Liver (tissue), 9 donors: ENCODE results near the gene PRRG4. TPM values are rescaled to one million over a fixed set of nuclear protein-coding genes. Genes with fewer than 3 reads are reported as not detected.

ENCODE experiments used
- DNase-seq: peaks from one replicate; pipeline ENCODE4 v3.0.0-alpha.2; 2017; ENCODE audit warnings: low spot score
- H3K27ac ChIP-seq, 2 donors: one replicate each; pipeline ENCODE4 v1.7.0; 2013; ENCODE audit warnings: inconsistent platforms in 2 of 2, low read length in 2 of 2, control low read depth in 1 of 2, low read depth in 1 of 2, mild to moderate bottlenecking in 1 of 2
- H3K27me3 ChIP-seq, 4 donors: one replicate each; pipeline versions ENCODE4 v1.6.1 to v1.7.0; 2013; ENCODE audit warnings: low read length in 3 of 4, inconsistent platforms in 1 of 4, mild to moderate bottlenecking in 1 of 4, moderate library complexity in 1 of 4; ENCODE audit not compliant: control insufficient read depth in 4 of 4, insufficient read depth in 4 of 4
- H3K36me3 ChIP-seq, 4 donors: one replicate each; pipeline versions ENCODE4 v1.6.1 to v1.7.0; 2013; ENCODE audit warnings: low read length in 3 of 4, mild to moderate bottlenecking in 3 of 4, low read depth in 1 of 4, moderate library complexity in 1 of 4; ENCODE audit not compliant: control insufficient read depth in 4 of 4, insufficient read depth in 3 of 4
- H3K4me1 ChIP-seq, 4 donors: one replicate each; pipeline versions ENCODE4 v1.6.1 to v1.7.0; 2013; ENCODE audit warnings: low read length in 3 of 4, mild to moderate bottlenecking in 3 of 4, moderate library complexity in 1 of 4; ENCODE audit not compliant: control insufficient read depth in 4 of 4, insufficient read depth in 4 of 4
- H3K4me3 ChIP-seq, 3 donors: one replicate each; pipeline versions ENCODE4 v1.6.1 to v1.7.0; 2013; ENCODE audit warnings: low read length in 3 of 3, control low read depth in 1 of 3, low read depth in 1 of 3, mild to moderate bottlenecking in 1 of 3
- H3K9ac ChIP-seq, 2 donors: one replicate each; pipeline ENCODE4 v1.7.0; 2013; ENCODE audit warnings: low read length in 2 of 2, mild to moderate bottlenecking in 2 of 2, moderate library complexity in 2 of 2, control low read depth in 1 of 2, low read depth in 1 of 2
- H3K9me3 ChIP-seq, 4 donors: one replicate each; pipeline versions ENCODE4 v1.6.1 to v1.7.0; 2013; ENCODE audit warnings: low read length in 3 of 4; ENCODE audit not compliant: control insufficient read depth in 4 of 4
- ATF3 ChIP-seq: IDR thresholded peaks from 2 replicates; pipeline ENCODE4 v1.6.1; 2016; ENCODE audit warnings: antibody characterized with exemption
- CTCF ChIP-seq: fragments of 150-350 bp; IDR thresholded peaks from 2 replicates; pipeline ENCODE4 v1.5.1; 2017; ENCODE audit warnings: improper control_type of control experiment, low read depth, low read length; ENCODE audit not compliant: missing input control
- EGR1 ChIP-seq, 2 donors: IDR thresholded peaks; 2 replicates each; pipeline ENCODE4 v1.6.1; 2016 to 2018; ENCODE audit warnings: antibody characterized with exemption in 2 of 2, low read depth in 2 of 2
- FOXA1 ChIP-seq: IDR thresholded peaks from 2 replicates; pipeline ENCODE4 v1.6.1; 2016; ENCODE audit warnings: antibody characterized with exemption
- FOXA2 ChIP-seq: IDR thresholded peaks from 2 replicates; pipeline ENCODE4 v1.6.1; 2016; ENCODE audit warnings: antibody characterized with exemption
- GABPA ChIP-seq, 2 donors: IDR thresholded peaks in 1 of 2; conservative IDR thresholded peaks in 1 of 2; 2 replicates each; pipeline ENCODE4 v1.6.1; 2016; ENCODE audit warnings: antibody characterized with exemption in 2 of 2, mild to moderate bottlenecking in 1 of 2, moderate library complexity in 1 of 2
- HNF4A ChIP-seq, 2 donors: conservative IDR thresholded peaks; 2 replicates each; pipeline ENCODE4 v1.6.1; 2016; ENCODE audit warnings: antibody characterized with exemption in 2 of 2, mild to moderate bottlenecking in 2 of 2
- HNF4G ChIP-seq: IDR thresholded peaks from 2 replicates; pipeline ENCODE4 v1.6.1; 2016; ENCODE audit warnings: antibody characterized with exemption
- JUND ChIP-seq, 2 donors: IDR thresholded peaks; 2 replicates each; pipeline ENCODE4 v1.6.1; 2016; ENCODE audit warnings: antibody characterized with exemption in 2 of 2
- MAX ChIP-seq: IDR thresholded peaks from 2 replicates; pipeline ENCODE4 v1.6.1; 2016; ENCODE audit warnings: antibody characterized with exemption
- NR2F2 ChIP-seq: IDR thresholded peaks from 2 replicates; pipeline ENCODE4 v1.6.1; 2016; ENCODE audit warnings: antibody characterized with exemption
- RAD21 ChIP-seq, 2 donors: IDR thresholded peaks; 2 replicates each; pipeline ENCODE4 v1.6.1; 2016; ENCODE audit warnings: antibody characterized with exemption in 2 of 2, mild to moderate bottlenecking in 2 of 2
- RXRA ChIP-seq, 2 donors: IDR thresholded peaks; 2 replicates each; pipeline ENCODE4 v1.6.1; 2017 to 2018; ENCODE audit warnings: antibody characterized with exemption in 2 of 2, mild to moderate bottlenecking in 1 of 2
- SP1 ChIP-seq: IDR thresholded peaks from 2 replicates; pipeline ENCODE4 v1.6.1; 2018; ENCODE audit warnings: antibody characterized with exemption, mild to moderate bottlenecking
- TAF1 ChIP-seq: conservative IDR thresholded peaks from 2 replicates; pipeline ENCODE4 v1.6.1; 2016; ENCODE audit warnings: antibody characterized with exemption, mild to moderate bottlenecking
- YY1 ChIP-seq: IDR thresholded peaks from 2 replicates; pipeline ENCODE4 v1.6.1; 2016; ENCODE audit warnings: antibody characterized with exemption, mild to moderate bottlenecking
- WGBS: extraction: QIAGEN DNeasy Blood & Tissue Kit; methylation state at CpG from one replicate; pipeline ENCODE4 v1.1.7; 2013; 5-methylcytosine and 5-hydroxymethylcytosine counted together
- polyA plus RNA-seq, 2 donors: library from polyadenylated mRNA; stranded (reverse) in 1 of 2; unstranded in 1 of 2; fragments of 200-250 nt in 1 of 2; fragments of >200 nt in 1 of 2; fragmentation: Nextera tagmentation in 1 of 2; extraction: Ambion mirVana in 1 of 2; gene quantifications; one replicate each; pipeline versions ENCODE4 v1.2.1 to v1.2.3, GENCODE V29; 2013 to 2015
- total RNA-seq, 2 donors: library from RNA; depleted of rRNA; stranded (reverse); fragments of >200 nt; gene quantifications; one replicate each; pipeline ENCODE4 v1.2.3, GENCODE V29; 2014
- TF ChIP-seq, protein P1 (sequence below): IDR thresholded peaks from 2 replicates; pipeline ENCODE4 v1.6.1; 2016; ENCODE audit warnings: antibody characterized with exemption
- TF ChIP-seq, protein P2 (sequence below): IDR thresholded peaks from 2 replicates; pipeline ENCODE4 v1.6.1; 2016; ENCODE audit warnings: antibody characterized with exemption, mild to moderate bottlenecking
- donor health status: healthy.
- donor health status: healthy.
- donor health status: healthy.
- donor health status: healthy.
- donor health status: healthy.

The PRRG4 gene
- total and polyA plus RNA-seq, 4 donors, result 3.4 to 12.0 (median 5.9) TPM

- H3K9ac ChIP-seq, result no peak overlapping the region
- no peaks in the 10 kb centered on the region for H3K9me3 ChIP-seq
- H3K36me3 ChIP-seq, result peaks cover 0 to 7% (median 1%) of the 10 kb centered on the region in 4 donors
- H3K4me1 ChIP-seq, result peaks cover 1 to 22% (median 9%) of the 10 kb centered on the region in 4 donors
- WGBS, result 96% methylated on average over 1 of the region's 1 CpG
- no peak overlapping the region for H3K27ac ChIP-seq
- TF ChIP-seq EGR1 (IDR thresholded peaks at IDR 0.05; ENCODE audit: low read depth in 2 of 2), result no peak
- no peak for TF ChIP-seq RXRA (IDR thresholded peaks at IDR 0.05)
- TF ChIP-seq ATF3, result no peak
- TF ChIP-seq, protein P1, sequence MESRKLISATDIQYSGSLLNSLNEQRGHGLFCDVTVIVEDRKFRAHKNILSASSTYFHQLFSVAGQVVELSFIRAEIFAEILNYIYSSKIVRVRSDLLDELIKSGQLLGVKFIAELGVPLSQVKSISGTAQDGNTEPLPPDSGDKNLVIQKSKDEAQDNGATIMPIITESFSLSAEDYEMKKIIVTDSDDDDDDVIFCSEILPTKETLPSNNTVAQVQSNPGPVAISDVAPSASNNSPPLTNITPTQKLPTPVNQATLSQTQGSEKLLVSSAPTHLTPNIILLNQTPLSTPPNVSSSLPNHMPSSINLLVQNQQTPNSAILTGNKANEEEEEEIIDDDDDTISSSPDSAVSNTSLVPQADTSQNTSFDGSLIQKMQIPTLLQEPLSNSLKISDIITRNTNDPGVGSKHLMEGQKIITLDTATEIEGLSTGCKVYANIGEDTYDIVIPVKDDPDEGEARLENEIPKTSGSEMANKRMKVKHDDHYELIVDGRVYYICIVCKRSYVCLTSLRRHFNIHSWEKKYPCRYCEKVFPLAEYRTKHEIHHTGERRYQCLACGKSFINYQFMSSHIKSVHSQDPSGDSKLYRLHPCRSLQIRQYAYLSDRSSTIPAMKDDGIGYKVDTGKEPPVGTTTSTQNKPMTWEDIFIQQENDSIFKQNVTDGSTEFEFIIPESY, result no peak
- no peaks in the 10 kb centered on the region for H3K27me3 ChIP-seq
- no peak for DNase-seq
- H3K4me3 ChIP-seq, result no peak overlapping the region
Measured at GRCh38 chr11:32827276-32827675, 2.5 kb upstream of the PRRG4 start.

DNA sequence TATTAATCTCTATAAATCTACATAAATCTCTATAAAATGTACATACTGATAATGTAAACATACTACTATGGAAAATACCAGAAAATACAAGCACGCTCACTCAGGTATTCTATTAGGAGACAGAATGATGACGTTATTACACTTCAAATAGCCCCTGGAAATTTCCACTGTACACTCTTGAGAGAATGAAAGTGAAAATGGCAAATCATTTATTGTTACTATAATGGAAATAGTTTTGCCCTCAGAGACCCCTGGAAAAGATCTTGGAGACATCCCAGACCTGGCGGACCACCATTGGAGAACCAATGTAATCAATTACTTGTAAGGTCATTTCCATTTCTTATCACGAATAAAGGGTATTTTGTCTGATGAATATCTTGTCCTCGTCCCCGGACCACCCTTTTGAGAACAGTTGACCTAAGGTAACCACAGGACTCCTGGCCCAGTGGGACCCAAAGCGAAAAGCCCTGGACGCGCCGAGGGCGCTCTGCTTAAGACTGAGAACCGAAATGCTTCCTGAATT is 509 bp upstream of the PRRG4 start:
- peak in 1 of 2 donors; percentile 20 for TF ChIP-seq JUND (IDR thresholded peaks at IDR 0.05)
- no peak for TF ChIP-seq HNF4A (conservative IDR thresholded peaks at IDR 0.05)
- no peak for TF ChIP-seq HNF4G
- peak; percentile 29 for TF ChIP-seq SP1
- no peak for TF ChIP-seq ATF3
- TF ChIP-seq YY1, result no peak
- TF ChIP-seq CTCF, result no peak
- TF ChIP-seq, protein P1, result no peak
- no peak for TF ChIP-seq NR2F2
- no peak for TF ChIP-seq MAX
- peak; percentile 88 for TF ChIP-seq TAF1
- no peak for TF ChIP-seq GABPA (IDR thresholded peaks at IDR 0.05 in 1 of 2, conservative IDR thresholded peaks at IDR 0.05 in 1 of 2)
- TF ChIP-seq FOXA1, result no peak
- TF ChIP-seq EGR1 (IDR thresholded peaks at IDR 0.05; ENCODE audit: low read depth in 2 of 2), result no peak
- TF ChIP-seq, protein P2, sequence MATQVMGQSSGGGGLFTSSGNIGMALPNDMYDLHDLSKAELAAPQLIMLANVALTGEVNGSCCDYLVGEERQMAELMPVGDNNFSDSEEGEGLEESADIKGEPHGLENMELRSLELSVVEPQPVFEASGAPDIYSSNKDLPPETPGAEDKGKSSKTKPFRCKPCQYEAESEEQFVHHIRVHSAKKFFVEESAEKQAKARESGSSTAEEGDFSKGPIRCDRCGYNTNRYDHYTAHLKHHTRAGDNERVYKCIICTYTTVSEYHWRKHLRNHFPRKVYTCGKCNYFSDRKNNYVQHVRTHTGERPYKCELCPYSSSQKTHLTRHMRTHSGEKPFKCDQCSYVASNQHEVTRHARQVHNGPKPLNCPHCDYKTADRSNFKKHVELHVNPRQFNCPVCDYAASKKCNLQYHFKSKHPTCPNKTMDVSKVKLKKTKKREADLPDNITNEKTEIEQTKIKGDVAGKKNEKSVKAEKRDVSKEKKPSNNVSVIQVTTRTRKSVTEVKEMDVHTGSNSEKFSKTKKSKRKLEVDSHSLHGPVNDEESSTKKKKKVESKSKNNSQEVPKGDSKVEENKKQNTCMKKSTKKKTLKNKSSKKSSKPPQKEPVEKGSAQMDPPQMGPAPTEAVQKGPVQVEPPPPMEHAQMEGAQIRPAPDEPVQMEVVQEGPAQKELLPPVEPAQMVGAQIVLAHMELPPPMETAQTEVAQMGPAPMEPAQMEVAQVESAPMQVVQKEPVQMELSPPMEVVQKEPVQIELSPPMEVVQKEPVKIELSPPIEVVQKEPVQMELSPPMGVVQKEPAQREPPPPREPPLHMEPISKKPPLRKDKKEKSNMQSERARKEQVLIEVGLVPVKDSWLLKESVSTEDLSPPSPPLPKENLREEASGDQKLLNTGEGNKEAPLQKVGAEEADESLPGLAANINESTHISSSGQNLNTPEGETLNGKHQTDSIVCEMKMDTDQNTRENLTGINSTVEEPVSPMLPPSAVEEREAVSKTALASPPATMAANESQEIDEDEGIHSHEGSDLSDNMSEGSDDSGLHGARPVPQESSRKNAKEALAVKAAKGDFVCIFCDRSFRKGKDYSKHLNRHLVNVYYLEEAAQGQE, result peak; percentile 45
- TF ChIP-seq FOXA2, result no peak
- TF ChIP-seq RAD21 (IDR thresholded peaks at IDR 0.05), result peak in 1 of 2 donors; percentile 20
- TF ChIP-seq RXRA (IDR thresholded peaks at IDR 0.05), result peak; percentile 26 to 30
- H3K36me3 ChIP-seq, result peaks cover 0 to 7% (median 3%) of the 10 kb centered on the region in 4 donors
- DNase-seq, result no peak
- H3K27ac ChIP-seq, result peak overlapping the region; percentile 93 to 95
- no peaks in the 10 kb centered on the region for H3K9me3 ChIP-seq
- no peaks in the 10 kb centered on the region for H3K27me3 ChIP-seq
- H3K4me1 ChIP-seq, result peaks cover 1 to 26% (median 11%) of the 10 kb centered on the region in 4 donors
- peak overlapping the region; percentile 76 to 93 (median 86) for H3K4me3 ChIP-seq
- H3K9ac ChIP-seq, result peak overlapping the region; percentile 91 to 95
- 3% methylated on average over 12 of the region's 12 CpGs for WGBS
